ENCODE results near the gene TEX101.

- TF ChIP-seq CTCF (IDR thresholded peaks at IDR 0.05) (no peak), POLR2A (IDR thresholded peaks at IDR 0.05) (no peak)
Measured at GRCh38 chr19:43395561-43395960, 19.1 kb upstream of the TEX101 start.

Measured in adrenal gland (tissue), 5 donors.